WTC11 (cell line): Measurements from ENCODE around the gene TMC1.

Source experiments
- ATF1 ChIP-seq: sonication (generic); formaldehyde crosslinking; IDR thresholded peaks from 2 replicates; pipeline ENCODE4 v1.8.1; 2023; ENCODE audit warnings: mild to moderate bottlenecking, moderate library complexity, missing genetic modification reagents
- ELF4 ChIP-seq: sonication (generic); formaldehyde crosslinking; IDR thresholded peaks from 2 replicates; pipeline ENCODE4 v1.8.1; 2022; ENCODE audit warnings: low read depth, mild to moderate bottlenecking, moderate library complexity, missing genetic modification reagents
- GRHL2 ChIP-seq: fragments of 250-450 bp; sonication (Bioruptor Pico); IDR thresholded peaks from 2 replicates; pipeline ENCODE4 v1.8.0; 2022; ENCODE audit warnings: mild to moderate bottlenecking, moderate library complexity; ENCODE audit not compliant: insufficient replicate concordance, severe bottlenecking
- SP1 ChIP-seq: sonication (generic); formaldehyde crosslinking; conservative IDR thresholded peaks from 2 replicates; pipeline ENCODE4 v1.8.1; 2022; ENCODE audit warnings: missing genetic modification reagents
- TEAD1 ChIP-seq: sonication (generic); formaldehyde crosslinking; IDR thresholded peaks from 2 replicates; pipeline ENCODE4 v1.8.0; 2022; ENCODE audit warnings: mild to moderate bottlenecking, missing genetic modification reagents
- TF ChIP-seq, protein P1 (sequence below): fragments of 200-600 bp; IDR thresholded peaks from 2 replicates; pipeline ENCODE4 v1.8.0; 2022; ENCODE audit warnings: antibody characterized with exemption
- TF ChIP-seq, protein P2 (sequence below): sonication (generic); formaldehyde crosslinking; IDR thresholded peaks from 2 replicates; pipeline ENCODE4 v1.8.1; 2022; ENCODE audit warnings: low read depth, missing genetic modification reagents, borderline replicate concordance
- TF ChIP-seq, protein P3 (sequence below): sonication (generic); formaldehyde crosslinking; IDR thresholded peaks from 2 replicates; pipeline ENCODE4 v1.8.1; 2023; ENCODE audit warnings: mild to moderate bottlenecking, missing genetic modification reagents, moderate library complexity
- TF ChIP-seq, protein P4 (sequence below): sonication (generic); formaldehyde crosslinking; IDR thresholded peaks from 2 replicates; pipeline ENCODE4 v1.8.0; 2023; ENCODE audit warnings: missing genetic modification reagents

DNA sequence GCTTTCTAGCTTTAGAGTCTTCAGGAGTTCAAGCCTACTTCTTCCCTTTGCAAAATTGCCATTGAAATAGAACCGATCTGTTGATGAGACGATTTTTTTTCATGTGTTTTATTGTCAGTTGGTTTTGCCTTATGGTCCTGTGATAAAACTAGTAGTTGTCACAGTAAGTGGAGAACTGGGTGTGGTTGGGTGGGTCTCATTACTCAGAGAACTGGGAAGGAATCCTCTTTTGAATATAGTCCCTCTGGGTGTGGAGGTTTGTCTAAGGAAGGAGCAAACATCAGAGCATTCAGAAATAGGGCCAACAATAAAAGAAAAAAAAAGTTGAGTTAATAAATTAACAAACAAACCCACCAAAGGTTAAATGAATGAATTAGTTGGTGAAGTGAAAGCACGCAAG, 362.5 kb downstream of the TMC1 start:
- TF ChIP-seq ATF1 (CRISPR knock-in tag) (no peak), SP1 (CRISPR knock-in tag) (no peak), ELF4 (CRISPR knock-in tag) (no peak), GRHL2 (CRISPR knock-in tag) (no peak), TEAD1 (no peak)
- TF ChIP-seq, protein P1, sequence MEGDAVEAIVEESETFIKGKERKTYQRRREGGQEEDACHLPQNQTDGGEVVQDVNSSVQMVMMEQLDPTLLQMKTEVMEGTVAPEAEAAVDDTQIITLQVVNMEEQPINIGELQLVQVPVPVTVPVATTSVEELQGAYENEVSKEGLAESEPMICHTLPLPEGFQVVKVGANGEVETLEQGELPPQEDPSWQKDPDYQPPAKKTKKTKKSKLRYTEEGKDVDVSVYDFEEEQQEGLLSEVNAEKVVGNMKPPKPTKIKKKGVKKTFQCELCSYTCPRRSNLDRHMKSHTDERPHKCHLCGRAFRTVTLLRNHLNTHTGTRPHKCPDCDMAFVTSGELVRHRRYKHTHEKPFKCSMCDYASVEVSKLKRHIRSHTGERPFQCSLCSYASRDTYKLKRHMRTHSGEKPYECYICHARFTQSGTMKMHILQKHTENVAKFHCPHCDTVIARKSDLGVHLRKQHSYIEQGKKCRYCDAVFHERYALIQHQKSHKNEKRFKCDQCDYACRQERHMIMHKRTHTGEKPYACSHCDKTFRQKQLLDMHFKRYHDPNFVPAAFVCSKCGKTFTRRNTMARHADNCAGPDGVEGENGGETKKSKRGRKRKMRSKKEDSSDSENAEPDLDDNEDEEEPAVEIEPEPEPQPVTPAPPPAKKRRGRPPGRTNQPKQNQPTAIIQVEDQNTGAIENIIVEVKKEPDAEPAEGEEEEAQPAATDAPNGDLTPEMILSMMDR: no peak
- TF ChIP-seq, protein P2, sequence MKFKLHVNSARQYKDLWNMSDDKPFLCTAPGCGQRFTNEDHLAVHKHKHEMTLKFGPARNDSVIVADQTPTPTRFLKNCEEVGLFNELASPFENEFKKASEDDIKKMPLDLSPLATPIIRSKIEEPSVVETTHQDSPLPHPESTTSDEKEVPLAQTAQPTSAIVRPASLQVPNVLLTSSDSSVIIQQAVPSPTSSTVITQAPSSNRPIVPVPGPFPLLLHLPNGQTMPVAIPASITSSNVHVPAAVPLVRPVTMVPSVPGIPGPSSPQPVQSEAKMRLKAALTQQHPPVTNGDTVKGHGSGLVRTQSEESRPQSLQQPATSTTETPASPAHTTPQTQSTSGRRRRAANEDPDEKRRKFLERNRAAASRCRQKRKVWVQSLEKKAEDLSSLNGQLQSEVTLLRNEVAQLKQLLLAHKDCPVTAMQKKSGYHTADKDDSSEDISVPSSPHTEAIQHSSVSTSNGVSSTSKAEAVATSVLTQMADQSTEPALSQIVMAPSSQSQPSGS (CRISPR knock-in tag): no peak
- TF ChIP-seq, protein P3, sequence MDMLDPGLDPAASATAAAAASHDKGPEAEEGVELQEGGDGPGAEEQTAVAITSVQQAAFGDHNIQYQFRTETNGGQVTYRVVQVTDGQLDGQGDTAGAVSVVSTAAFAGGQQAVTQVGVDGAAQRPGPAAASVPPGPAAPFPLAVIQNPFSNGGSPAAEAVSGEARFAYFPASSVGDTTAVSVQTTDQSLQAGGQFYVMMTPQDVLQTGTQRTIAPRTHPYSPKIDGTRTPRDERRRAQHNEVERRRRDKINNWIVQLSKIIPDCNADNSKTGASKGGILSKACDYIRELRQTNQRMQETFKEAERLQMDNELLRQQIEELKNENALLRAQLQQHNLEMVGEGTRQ (CRISPR knock-in tag): no peak
- TF ChIP-seq, protein P4, sequence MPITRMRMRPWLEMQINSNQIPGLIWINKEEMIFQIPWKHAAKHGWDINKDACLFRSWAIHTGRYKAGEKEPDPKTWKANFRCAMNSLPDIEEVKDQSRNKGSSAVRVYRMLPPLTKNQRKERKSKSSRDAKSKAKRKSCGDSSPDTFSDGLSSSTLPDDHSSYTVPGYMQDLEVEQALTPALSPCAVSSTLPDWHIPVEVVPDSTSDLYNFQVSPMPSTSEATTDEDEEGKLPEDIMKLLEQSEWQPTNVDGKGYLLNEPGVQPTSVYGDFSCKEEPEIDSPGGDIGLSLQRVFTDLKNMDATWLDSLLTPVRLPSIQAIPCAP (CRISPR knock-in tag): no peak
